ENCODE data around the gene PRKACA.

The PRKACA gene

DNA sequence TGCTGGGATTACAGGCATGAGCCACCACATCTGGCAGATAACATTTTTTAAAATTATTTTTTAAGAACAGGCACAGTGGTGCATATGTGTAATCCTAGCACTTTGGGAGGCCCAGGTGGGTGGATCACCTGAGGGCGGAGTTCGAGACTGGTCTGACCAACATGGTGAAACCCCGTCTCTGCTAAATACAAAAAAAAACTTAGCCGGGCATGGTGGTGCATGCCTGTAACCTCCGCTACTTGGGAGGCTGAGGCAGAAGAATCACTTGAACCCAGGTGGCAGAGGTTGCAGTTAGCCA, 55.1 kb downstream of the PRKACA start:
- H3K27ac ChIP-seq (replicated peaks), result no peak overlapping the region
- no peak for TF ChIP-seq POLR2AphosphoS5 (IDR thresholded peaks at IDR 0.05; ENCODE audit: low read depth)
- TF ChIP-seq, protein P1, sequence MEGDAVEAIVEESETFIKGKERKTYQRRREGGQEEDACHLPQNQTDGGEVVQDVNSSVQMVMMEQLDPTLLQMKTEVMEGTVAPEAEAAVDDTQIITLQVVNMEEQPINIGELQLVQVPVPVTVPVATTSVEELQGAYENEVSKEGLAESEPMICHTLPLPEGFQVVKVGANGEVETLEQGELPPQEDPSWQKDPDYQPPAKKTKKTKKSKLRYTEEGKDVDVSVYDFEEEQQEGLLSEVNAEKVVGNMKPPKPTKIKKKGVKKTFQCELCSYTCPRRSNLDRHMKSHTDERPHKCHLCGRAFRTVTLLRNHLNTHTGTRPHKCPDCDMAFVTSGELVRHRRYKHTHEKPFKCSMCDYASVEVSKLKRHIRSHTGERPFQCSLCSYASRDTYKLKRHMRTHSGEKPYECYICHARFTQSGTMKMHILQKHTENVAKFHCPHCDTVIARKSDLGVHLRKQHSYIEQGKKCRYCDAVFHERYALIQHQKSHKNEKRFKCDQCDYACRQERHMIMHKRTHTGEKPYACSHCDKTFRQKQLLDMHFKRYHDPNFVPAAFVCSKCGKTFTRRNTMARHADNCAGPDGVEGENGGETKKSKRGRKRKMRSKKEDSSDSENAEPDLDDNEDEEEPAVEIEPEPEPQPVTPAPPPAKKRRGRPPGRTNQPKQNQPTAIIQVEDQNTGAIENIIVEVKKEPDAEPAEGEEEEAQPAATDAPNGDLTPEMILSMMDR (IDR thresholded peaks at IDR 0.05; ENCODE audit: insufficient read depth, low read length), result no peak
- no peak for TF ChIP-seq SPI1 (IDR thresholded peaks at IDR 0.05; ENCODE audit: borderline replicate concordance, low read depth)
- TF ChIP-seq, protein P2, sequence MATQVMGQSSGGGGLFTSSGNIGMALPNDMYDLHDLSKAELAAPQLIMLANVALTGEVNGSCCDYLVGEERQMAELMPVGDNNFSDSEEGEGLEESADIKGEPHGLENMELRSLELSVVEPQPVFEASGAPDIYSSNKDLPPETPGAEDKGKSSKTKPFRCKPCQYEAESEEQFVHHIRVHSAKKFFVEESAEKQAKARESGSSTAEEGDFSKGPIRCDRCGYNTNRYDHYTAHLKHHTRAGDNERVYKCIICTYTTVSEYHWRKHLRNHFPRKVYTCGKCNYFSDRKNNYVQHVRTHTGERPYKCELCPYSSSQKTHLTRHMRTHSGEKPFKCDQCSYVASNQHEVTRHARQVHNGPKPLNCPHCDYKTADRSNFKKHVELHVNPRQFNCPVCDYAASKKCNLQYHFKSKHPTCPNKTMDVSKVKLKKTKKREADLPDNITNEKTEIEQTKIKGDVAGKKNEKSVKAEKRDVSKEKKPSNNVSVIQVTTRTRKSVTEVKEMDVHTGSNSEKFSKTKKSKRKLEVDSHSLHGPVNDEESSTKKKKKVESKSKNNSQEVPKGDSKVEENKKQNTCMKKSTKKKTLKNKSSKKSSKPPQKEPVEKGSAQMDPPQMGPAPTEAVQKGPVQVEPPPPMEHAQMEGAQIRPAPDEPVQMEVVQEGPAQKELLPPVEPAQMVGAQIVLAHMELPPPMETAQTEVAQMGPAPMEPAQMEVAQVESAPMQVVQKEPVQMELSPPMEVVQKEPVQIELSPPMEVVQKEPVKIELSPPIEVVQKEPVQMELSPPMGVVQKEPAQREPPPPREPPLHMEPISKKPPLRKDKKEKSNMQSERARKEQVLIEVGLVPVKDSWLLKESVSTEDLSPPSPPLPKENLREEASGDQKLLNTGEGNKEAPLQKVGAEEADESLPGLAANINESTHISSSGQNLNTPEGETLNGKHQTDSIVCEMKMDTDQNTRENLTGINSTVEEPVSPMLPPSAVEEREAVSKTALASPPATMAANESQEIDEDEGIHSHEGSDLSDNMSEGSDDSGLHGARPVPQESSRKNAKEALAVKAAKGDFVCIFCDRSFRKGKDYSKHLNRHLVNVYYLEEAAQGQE (IDR thresholded peaks at IDR 0.05; ENCODE audit: insufficient replicate concordance, low read depth), result no peak
- TF ChIP-seq GABPA (IDR thresholded peaks at IDR 0.05; ENCODE audit: low read depth), result no peak
- no peak for DNase-seq (ENCODE audit: low read depth in 1 of 2, low spot score in 1 of 2)

DNA sequence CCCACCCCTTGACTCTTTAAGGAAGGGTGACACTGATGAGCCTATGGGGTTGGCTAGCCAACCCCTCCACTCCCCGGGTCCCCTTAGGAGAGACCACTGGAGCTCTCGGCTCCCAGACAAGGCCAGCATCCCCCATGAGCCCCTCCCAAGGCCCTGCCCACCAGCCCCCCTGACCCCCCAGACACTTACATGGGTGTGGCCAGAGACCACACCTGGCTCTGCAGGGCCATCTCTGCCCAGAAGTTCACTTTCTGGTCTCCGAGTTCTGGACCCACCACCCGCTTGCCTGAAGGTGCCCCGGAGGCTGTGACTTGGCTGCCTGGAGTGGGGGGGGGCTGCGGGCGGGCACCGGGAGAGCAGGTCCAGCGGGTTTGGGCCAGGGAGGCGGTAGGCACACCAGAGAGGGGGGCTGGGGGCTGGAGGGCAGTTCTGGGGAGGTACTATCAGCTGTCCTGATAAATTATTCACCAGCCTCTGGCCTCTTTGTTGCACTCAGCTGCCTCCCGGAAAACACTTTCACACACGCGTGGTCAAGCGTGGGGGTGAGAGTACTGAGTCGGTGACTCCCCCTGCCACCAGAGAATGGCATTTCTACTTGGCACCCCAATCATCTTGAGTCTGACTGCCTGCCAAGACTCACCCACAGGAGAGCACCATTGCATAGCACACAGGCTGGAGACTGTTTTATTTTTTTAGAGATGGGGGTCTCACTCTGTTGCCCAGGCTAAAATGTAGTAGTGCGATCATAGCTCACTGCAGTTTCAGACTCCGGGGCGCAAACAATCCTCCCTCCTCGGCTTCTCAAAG, 55.6 kb downstream of the PRKACA start, which contains the start of gene PALM3:
TSS of gene PALM3 (minus strand) at position 326 of the 807 bp plus-strand sequence. CDS start at position 230, 96 bp downstream.
- no peak within 1 kb of the TSS for H3K27ac ChIP-seq (replicated peaks)
- no peak for DNase-seq (ENCODE audit: low read depth in 1 of 2, low spot score in 1 of 2)
- TF ChIP-seq GABPA (IDR thresholded peaks at IDR 0.05; ENCODE audit: low read depth), result no peak
- no peak for TF ChIP-seq SPI1 (IDR thresholded peaks at IDR 0.05; ENCODE audit: borderline replicate concordance, low read depth)
- TF ChIP-seq, protein P2 (IDR thresholded peaks at IDR 0.05; ENCODE audit: insufficient replicate concordance, low read depth), result no peak
- TF ChIP-seq, protein P1 (IDR thresholded peaks at IDR 0.05; ENCODE audit: insufficient read depth, low read length), result no peak
- TF ChIP-seq POLR2AphosphoS5 (IDR thresholded peaks at IDR 0.05; ENCODE audit: low read depth), result no peak
- H3K27me3 ChIP-seq (ENCODE audit: insufficient read depth, poor library complexity, severe bottlenecking), result peaks cover 19% of the 10 kb centered on the region
- H3K4me3 ChIP-seq (replicated peaks; ENCODE audit: insufficient read depth, low read length), result no peak within 1 kb of the TSS

More for the DNA sequence above, 55.1 kb downstream of the PRKACA start:
- H3K4me3 ChIP-seq (replicated peaks; ENCODE audit: insufficient read depth, low read length), result no peak overlapping the region
- H3K27me3 ChIP-seq (ENCODE audit: insufficient read depth, poor library complexity, severe bottlenecking), result peaks cover 18% of the 10 kb centered on the region

DNA sequence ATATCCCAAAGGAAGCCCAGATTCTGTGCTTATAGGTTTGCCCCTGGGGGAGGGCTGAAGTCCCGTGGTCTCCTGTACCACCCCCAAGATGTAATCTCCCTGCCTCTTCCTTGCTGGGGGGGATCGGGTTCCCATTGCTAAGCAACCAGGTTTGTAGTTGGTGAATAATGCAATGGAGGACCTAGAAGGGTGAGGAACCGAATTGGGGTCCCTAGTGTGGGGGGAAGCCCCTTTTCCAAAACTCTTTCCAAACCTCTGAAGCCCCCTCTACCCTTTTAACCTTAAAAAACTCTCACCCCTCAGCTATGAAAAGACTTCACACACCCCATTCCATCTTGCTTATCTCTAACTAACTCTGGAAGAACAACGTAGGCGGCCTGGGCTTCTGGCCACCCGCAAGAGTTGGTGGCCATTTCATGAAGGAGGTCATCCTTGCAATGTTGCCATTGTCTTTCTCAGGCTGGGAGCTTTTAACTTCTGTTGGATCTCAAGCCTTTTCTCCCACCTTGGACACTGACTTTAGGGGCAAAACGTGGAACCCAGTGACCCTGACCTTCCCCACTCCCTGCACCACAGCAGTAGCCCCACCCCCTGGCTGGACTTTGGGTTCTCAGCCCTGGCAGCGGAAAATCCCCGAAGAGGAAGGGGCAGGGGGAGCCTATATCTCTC, 56.3 kb downstream of the PRKACA start:
- H3K27ac ChIP-seq (replicated peaks), result no peak overlapping the region
- H3K27me3 ChIP-seq (ENCODE audit: insufficient read depth, poor library complexity, severe bottlenecking), result peaks cover 22% of the 10 kb centered on the region
- TF ChIP-seq POLR2AphosphoS5 (IDR thresholded peaks at IDR 0.05; ENCODE audit: low read depth), result no peak
- H3K4me3 ChIP-seq (replicated peaks; ENCODE audit: insufficient read depth, low read length), result no peak overlapping the region
- no peak for DNase-seq (ENCODE audit: low read depth in 1 of 2, low spot score in 1 of 2)

DNA sequence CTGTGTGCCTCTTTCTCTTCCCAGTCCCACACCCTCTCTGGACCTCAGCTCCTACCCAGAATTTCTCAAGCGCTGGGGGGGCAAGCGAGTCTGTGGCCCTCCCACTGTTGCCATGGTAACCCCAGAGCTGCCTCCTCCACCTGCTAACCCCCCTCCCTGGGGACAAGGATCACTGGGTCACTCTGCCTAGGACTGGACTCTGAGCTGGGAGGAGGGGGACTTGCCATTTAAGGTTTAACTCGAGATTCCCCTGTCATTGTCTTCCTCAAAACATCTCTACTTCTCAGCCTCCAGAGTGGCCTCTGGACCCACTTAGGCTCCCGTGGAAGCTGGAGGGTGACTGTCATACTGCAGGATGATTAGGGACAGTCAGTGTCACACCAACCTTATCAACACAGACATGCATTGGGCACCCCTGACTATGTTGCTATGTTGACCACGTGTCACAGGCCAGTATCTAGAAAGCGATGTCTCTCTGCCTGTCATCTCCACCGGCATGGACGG, 57.9 kb downstream of the PRKACA start:
- peaks cover 26% of the 10 kb centered on the region for H3K27me3 ChIP-seq (ENCODE audit: insufficient read depth, poor library complexity, severe bottlenecking)
- no peak overlapping the region for H3K27ac ChIP-seq (replicated peaks)
- TF ChIP-seq, protein P1 (IDR thresholded peaks at IDR 0.05; ENCODE audit: insufficient read depth, low read length), result no peak
- TF ChIP-seq GABPA (IDR thresholded peaks at IDR 0.05; ENCODE audit: low read depth), result no peak
- no peak for TF ChIP-seq POLR2AphosphoS5 (IDR thresholded peaks at IDR 0.05; ENCODE audit: low read depth)
- TF ChIP-seq SPI1 (IDR thresholded peaks at IDR 0.05; ENCODE audit: borderline replicate concordance, low read depth), result no peak
- TF ChIP-seq, protein P2 (IDR thresholded peaks at IDR 0.05; ENCODE audit: insufficient replicate concordance, low read depth), result no peak
- H3K4me3 ChIP-seq (replicated peaks; ENCODE audit: insufficient read depth, low read length), result no peak overlapping the region
- no peak for DNase-seq (ENCODE audit: low read depth in 1 of 2, low spot score in 1 of 2)

All from HL-60 (cell line).